GM12878 (cell line): ENCODE measurements around the gene NPHP1. TPM values are rescaled to one million over a fixed set of nuclear protein-coding genes. Genes with fewer than 3 reads are reported as not detected.

Experiments
- ATAC-seq: fragments of 200-7000 bp; cut with Tn5 transposase; 3 replicates; pipeline ENCODE4 v1.9.1; 2020; ENCODE audit warnings: mild to moderate bottlenecking, moderate library complexity
- BruUV-seq: library from RNA; stranded (reverse); fragments of 400-500 nt; replicated peaks from 2 replicates; lab custom pipeline; 2021; lab: Mats Ljungman, UMichigan
- CTCF ChIA-PET: fragments of 300-600 bp; sonication (Branson Sonifier 250); formaldehyde crosslinking; extraction: SDS; loops from one replicate; lab custom pipeline; 2021; ENCODE audit warnings: inconsistent platforms; lab: Yijun Ruan, JAX
- POLR2A ChIA-PET: fragments of 350-600 bp; formaldehyde crosslinking; extraction: SDS; loops from one replicate; lab custom pipeline; 2021; ENCODE audit warnings: inconsistent platforms; lab: Charles Lee
- RAD21 ChIA-PET: fragments of 300-600 bp; sonication (Branson Sonifier 250); formaldehyde crosslinking; loops from one replicate; lab custom pipeline; 2023; ENCODE audit warnings: antibody characterized with exemption; ENCODE audit not compliant: unreplicated experiment; lab: Charles Lee
- SMC1A ChIA-PET: fragments of 300-600 bp; sonication (Branson Sonifier 250); formaldehyde crosslinking; loops from one replicate; lab custom pipeline; 2023; ENCODE audit not compliant: unreplicated experiment, uncharacterized antibody; lab: Charles Lee
- DNase-seq: peaks from one replicate; pipeline ENCODE4 v3.0.0-alpha.2; 2011; ENCODE audit warnings: low read depth, low spot score
- FAIRE-seq: peaks from 3 replicates; lab custom pipeline; 2011; peaks lifted over from hg19 to GRCh38; lab: Jason Lieb, UNC
- H2AFZ ChIP-seq: 2 replicates; pipeline ENCODE4 v1.6.0; 2011; ENCODE audit warnings: low read depth, low read length, control low read depth; ENCODE audit not compliant: control insufficient read depth
- H3K27ac ChIP-seq: 2 replicates; pipeline ENCODE4 v1.5.1; 2011; ENCODE audit warnings: control low read depth; ENCODE audit not compliant: control insufficient read depth, insufficient read depth
- H3K27me3 ChIP-seq, 2 experiments: replicated peaks in 1 of 2; 2 replicates each; pipeline versions ENCODE4 v1.6.0 to v1.6.1; 2011; ENCODE audit warnings: low read length in 1 of 2; ENCODE audit not compliant: control insufficient read depth in 2 of 2, insufficient read depth in 2 of 2
- H3K36me3 ChIP-seq, 2 experiments: 2 replicates each; pipeline ENCODE4 v1.5.1; 2011; ENCODE audit warnings: low read length in 1 of 2; ENCODE audit not compliant: control insufficient read depth in 2 of 2, insufficient read depth in 2 of 2
- H3K4me1 ChIP-seq: 2 replicates; pipeline ENCODE4 v1.6.1; 2011; ENCODE audit warnings: mild to moderate bottlenecking, low read length, moderate library complexity, mixed read lengths; ENCODE audit not compliant: control insufficient read depth, insufficient read depth
- H3K4me2 ChIP-seq: 2 replicates; pipeline ENCODE4 v1.6.0; 2011; ENCODE audit warnings: control low read depth; ENCODE audit not compliant: control insufficient read depth, insufficient read depth
- H3K4me3 ChIP-seq: fragments of 200-600 bp; sonication (generic); 2 replicates; pipeline ENCODE4 v1.5.1; 2016
- H3K79me2 ChIP-seq: 2 replicates; pipeline ENCODE4 v1.6.0; 2011; ENCODE audit warnings: low read length; ENCODE audit not compliant: control insufficient read depth, insufficient read depth
- H3K9ac ChIP-seq: 2 replicates; pipeline ENCODE4 v1.8.0; 2011; ENCODE audit warnings: low read length, control low read depth, mixed read lengths; ENCODE audit not compliant: control insufficient read depth, insufficient read depth
- H3K9me3 ChIP-seq: replicated peaks from 3 replicates; pipeline ENCODE4 v1.5.1; 2011; ENCODE audit warnings: mild to moderate bottlenecking, low read length; ENCODE audit not compliant: control insufficient read depth, insufficient read depth
- H4K20me1 ChIP-seq: 2 replicates; pipeline ENCODE4 v1.6.0; 2011; ENCODE audit not compliant: control insufficient read depth, insufficient read depth
- E2F8 ChIP-seq: fragments of 450-650 bp; IDR thresholded peaks from 2 replicates; pipeline ENCODE4 v1.6.1; 2018; ENCODE audit warnings: mild to moderate bottlenecking, low read depth, moderate library complexity; ENCODE audit not compliant: partially characterized antibody
- SUPT20H ChIP-seq: IDR thresholded peaks from 2 replicates; pipeline ENCODE4 v1.6.1; 2011; ENCODE audit warnings: low read depth, mild to moderate bottlenecking, low read length, moderate library complexity, borderline replicate concordance; ENCODE audit not compliant: control insufficient read depth
- ZNF592 ChIP-seq: fragments of 450-650 bp; IDR thresholded peaks from 2 replicates; pipeline ENCODE4 v1.6.1; 2017; ENCODE audit warnings: mild to moderate bottlenecking, moderate library complexity
- WGBS: methylation state at CpG from one replicate; pipeline ENCODE4 v1.1.6; 2016; ENCODE audit warnings: low lambda C conversion rate; ENCODE audit not compliant: insufficient replicate concordance, insufficient coverage; ENCODE audit errors: missing lambda C conversion rate; 5-methylcytosine and 5-hydroxymethylcytosine counted together
- in situ Hi-C: fragments of 300-500 bp; cut with MboI; formaldehyde crosslinking; loops from 9 replicates; pipeline ENCODE4 v1.14.3; 2018; ENCODE audit warnings: mixed read lengths
- intact Hi-C: fragments of 100-400 bp; cut with micrococcal nuclease; formaldehyde crosslinking; loops from one replicate; pipeline ENCODE4 v1.14.2; 2022; ENCODE audit not compliant: unreplicated experiment
- polyA plus RNA-seq, 11 experiments: library from polyadenylated mRNA; depleted of rRNA in 4 of 11; unstranded in 6 of 11; stranded (reverse) in 5 of 11; fragments of >200 nt; fragmentation: Nextera tagmentation in 4 of 11; fragmentation: Illumina TruSeq in 1 of 11; extraction: Ambion mirVana in 4 of 11; extraction: Trizol in 1 of 11; gene quantifications; 1 replicate in 1 of 11; 2 replicates in 10 of 11; pipeline versions ENCODE4 v1.2.1 to v1.2.3, GENCODE V29; 2011 to 2016; ENCODE audit warnings: inconsistent platforms in 2 of 11, missing spikeins in 2 of 11, low read depth in 1 of 11
- total RNA-seq, 4 experiments: library from RNA; depleted of rRNA in 3 of 4; stranded (reverse); fragments of >200 nt in 3 of 4; fragmentation: Illumina TruSeq in 1 of 4; extraction: Trizol in 1 of 4; gene quantifications; 2 replicates each; pipeline versions ENCODE4 v1.2.1 to v1.2.3, GENCODE V29; 2013 to 2021

NPHP1 gene
- total and polyA plus RNA-seq, 10 of the 15 experiments (the other 5 are each of a cell fraction or from before 2014, with no cell fraction given): 0.23 to 3.5 (median 1.2) TPM

GRCh38 chr2:110131166-110131565, 73.6 kb downstream of the NPHP1 start (continued):
- no peak for TF ChIP-seq E2F8

GRCh38 chr2:110130757-110131156, 74.1 kb downstream of the NPHP1 start:
- no peak for DNase-seq
- intact Hi-C loops (no loop called here), in situ Hi-C loops (no loop called here)
- BruUV-seq: no TSS peak
- no peaks in the 10 kb centered on the region; a peak in 1 of 4 replicates for H3K27me3 ChIP-seq
- FAIRE-seq: no peak
- ChIA-PET POLR2A (no interaction called here), SMC1A (no interaction called here), RAD21 (no interaction called here), CTCF (no interaction called here)
- WGBS: 8% methylated on average over 2 of the region's 2 CpGs
- no peaks in the 10 kb centered on the region for H3K9me3 ChIP-seq
- H4K20me1 ChIP-seq: no peaks in the 10 kb centered on the region
- H3K4me2 ChIP-seq: no peak overlapping the region
- H3K27ac ChIP-seq: no peak overlapping the region
- ATAC-seq: no peak
- no peak overlapping the region for H2AFZ ChIP-seq
- no peaks in the 10 kb centered on the region for H3K4me1 ChIP-seq
- H3K9ac ChIP-seq: no peak overlapping the region
- no peaks in the 10 kb centered on the region for H3K36me3 ChIP-seq
- H3K4me3 ChIP-seq: no peak overlapping the region
- H3K79me2 ChIP-seq: no peaks in the 10 kb centered on the region
- TF ChIP-seq SUPT20H (no peak), ZNF592 (no peak)
